ENCODE data around the gene TMEM178B.

GRCh38 chr7:141363748-141364147, 289.9 kb downstream of the TMEM178B start:
- no peak for TF ChIP-seq CTCF (IDR thresholded peaks at IDR 0.05; ENCODE audit: insufficient read depth, low read length)
- TF ChIP-seq POLR2AphosphoS5 (IDR thresholded peaks at IDR 0.05; ENCODE audit: low read depth), result no peak
- TF ChIP-seq GABPA (IDR thresholded peaks at IDR 0.05; ENCODE audit: low read depth), result no peak
